Tibial nerve (tissue), 3 donors: ENCODE results near the gene SMS.

Source experiments
- POLR2A ChIP-seq, 2 donors: fragments of 450-650 bp; IDR thresholded peaks; one replicate each; pipeline ENCODE4 v1.6.1; 2017; ENCODE audit warnings: antibody characterized with exemption in 2 of 2, mild to moderate bottlenecking in 2 of 2, moderate library complexity in 2 of 2
- TF ChIP-seq, protein P1 (sequence below), 5 experiments: fragments of 200-600 bp in 3 of 5; fragments of 450-650 bp in 2 of 5; sonication (generic) in 3 of 5; IDR thresholded peaks; one replicate each; pipeline ENCODE4 v1.5.1; 2016 to 2019; ENCODE audit warnings: antibody characterized with exemption in 5 of 5, mild to moderate bottlenecking in 3 of 5, moderate library complexity in 2 of 5

DNA sequence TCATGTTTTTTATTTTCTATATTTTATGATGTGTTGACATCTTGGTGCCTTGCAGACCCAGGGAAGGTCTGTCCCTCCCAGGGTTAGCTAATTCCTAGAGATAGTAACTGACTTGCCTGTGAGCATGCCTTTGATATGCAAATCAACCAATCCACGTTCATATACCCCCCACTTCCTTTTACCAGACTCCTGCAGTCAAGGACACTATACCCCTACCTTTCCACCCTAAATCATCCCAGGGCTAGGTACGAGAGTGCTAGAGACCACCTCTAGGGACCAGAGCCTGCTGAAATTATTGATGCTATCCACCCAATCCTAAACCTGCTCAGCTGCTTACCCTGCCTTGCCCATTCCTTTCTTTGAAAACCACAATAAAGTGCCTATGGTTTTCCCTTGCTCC lies 84.1 kb downstream of the SMS start:
- TF ChIP-seq, protein P1, sequence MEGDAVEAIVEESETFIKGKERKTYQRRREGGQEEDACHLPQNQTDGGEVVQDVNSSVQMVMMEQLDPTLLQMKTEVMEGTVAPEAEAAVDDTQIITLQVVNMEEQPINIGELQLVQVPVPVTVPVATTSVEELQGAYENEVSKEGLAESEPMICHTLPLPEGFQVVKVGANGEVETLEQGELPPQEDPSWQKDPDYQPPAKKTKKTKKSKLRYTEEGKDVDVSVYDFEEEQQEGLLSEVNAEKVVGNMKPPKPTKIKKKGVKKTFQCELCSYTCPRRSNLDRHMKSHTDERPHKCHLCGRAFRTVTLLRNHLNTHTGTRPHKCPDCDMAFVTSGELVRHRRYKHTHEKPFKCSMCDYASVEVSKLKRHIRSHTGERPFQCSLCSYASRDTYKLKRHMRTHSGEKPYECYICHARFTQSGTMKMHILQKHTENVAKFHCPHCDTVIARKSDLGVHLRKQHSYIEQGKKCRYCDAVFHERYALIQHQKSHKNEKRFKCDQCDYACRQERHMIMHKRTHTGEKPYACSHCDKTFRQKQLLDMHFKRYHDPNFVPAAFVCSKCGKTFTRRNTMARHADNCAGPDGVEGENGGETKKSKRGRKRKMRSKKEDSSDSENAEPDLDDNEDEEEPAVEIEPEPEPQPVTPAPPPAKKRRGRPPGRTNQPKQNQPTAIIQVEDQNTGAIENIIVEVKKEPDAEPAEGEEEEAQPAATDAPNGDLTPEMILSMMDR (IDR thresholded peaks at IDR 0.05): no peak
- no peak for TF ChIP-seq POLR2A (IDR thresholded peaks at IDR 0.05)
